ENCODE measurements around the gene NCAPG2. TPM values are rescaled to one million over a fixed set of nuclear protein-coding genes. Genes with fewer than 3 reads are reported as not detected.

NCAPG2 gene
- total and polyA plus RNA-seq, 2 experiments from 2014 or later = 15.6 to 17.3 TPM

- Histone ChIP-seq H3K4me1 (ENCODE audit: insufficient read depth) (no peaks in the 10 kb centered on the region), H3F3A (ENCODE audit: insufficient read depth) (no peaks in the 10 kb centered on the region), H3K36me3 (ENCODE audit: low read depth) (peaks cover 27% of the 10 kb centered on the region; the same call in 1 of the 2 replicates), H2AFZ (no peak overlapping the region), H3K27ac (no peak overlapping the region), H3K79me2 (ENCODE audit: insufficient read depth) (no peaks in the 10 kb centered on the region), H3K9me2 (ENCODE audit: insufficient read depth) (no peaks in the 10 kb centered on the region), H4K20me1 (ENCODE audit: insufficient read depth) (no peaks in the 10 kb centered on the region), H3K4me2 (ENCODE audit: unreplicated experiment) (no peak overlapping the region), H3K4me3 (no peak overlapping the region), H3K27me3 (replicated peaks; ENCODE audit: insufficient read depth) (no peaks in the 10 kb centered on the region), H3K9ac (no peak overlapping the region), H3K9me3 (ENCODE audit: low read depth) (no peaks in the 10 kb centered on the region)
- in situ Hi-C loops (cut with MboI) = no loop called here
- no peak for TF ChIP-seq EZH2 (IDR thresholded peaks at IDR 0.05; ENCODE audit: insufficient read depth, poor library complexity, severe bottlenecking)
- no peak for TF ChIP-seq EZH2phosphoT487 (IDR thresholded peaks at IDR 0.05; ENCODE audit: insufficient read depth, low read depth)
- WGBS, 2 experiments (ENCODE audit: low coverage in 1 of 2, low lambda C conversion rate in 2 of 2, missing lambda C conversion rate in 2 of 2) = 71 to 72% methylated on average over 3 of the region's 3 CpGs
- no peak for DNase-seq
Measured at GRCh38 chr7:158750702-158751101, 46.1 kb upstream of the NCAPG2 start.

- no peak overlapping the region for H3K4me3 ChIP-seq
- WGBS, 2 experiments (ENCODE audit: low coverage in 1 of 2, low lambda C conversion rate in 2 of 2, missing lambda C conversion rate in 2 of 2) = 89 to 91% methylated on average over 9 of the region's 9 CpGs
- DNase-seq = no peak
- H3K27ac ChIP-seq = no peak overlapping the region
- H3K9me2 ChIP-seq (ENCODE audit: insufficient read depth) = no peaks in the 10 kb centered on the region
- no peak for TF ChIP-seq EZH2phosphoT487 (IDR thresholded peaks at IDR 0.05; ENCODE audit: insufficient read depth, low read depth)
- no peak for TF ChIP-seq EZH2 (IDR thresholded peaks at IDR 0.05; ENCODE audit: insufficient read depth, poor library complexity, severe bottlenecking)
- in situ Hi-C loops (cut with MboI) = no loop called here
- H2AFZ ChIP-seq = no peak overlapping the region
- no peaks in the 10 kb centered on the region for H3F3A ChIP-seq (ENCODE audit: insufficient read depth)
- no peaks in the 10 kb centered on the region for H3K79me2 ChIP-seq (ENCODE audit: insufficient read depth)
- H3K9me3 ChIP-seq (ENCODE audit: low read depth) = no peaks in the 10 kb centered on the region
- no peaks in the 10 kb centered on the region for H3K4me1 ChIP-seq (ENCODE audit: insufficient read depth)
- H3K4me2 ChIP-seq (ENCODE audit: unreplicated experiment) = no peak overlapping the region
- H3K27me3 ChIP-seq (replicated peaks; ENCODE audit: insufficient read depth) = no peaks in the 10 kb centered on the region
- H3K36me3 ChIP-seq (ENCODE audit: low read depth) = peaks cover 28% of the 10 kb centered on the region; the same call in 1 of the 2 replicates
- no peaks in the 10 kb centered on the region for H4K20me1 ChIP-seq (ENCODE audit: insufficient read depth)
- no peak overlapping the region for H3K9ac ChIP-seq
Measured at GRCh38 chr7:158749396-158749795, 44.8 kb upstream of the NCAPG2 start.

- in situ Hi-C loops (cut with MboI) = no loop called here
- Histone ChIP-seq H3K4me1 (ENCODE audit: insufficient read depth) (no peaks in the 10 kb centered on the region), H3K4me2 (ENCODE audit: unreplicated experiment) (no peak overlapping the region), H3K79me2 (ENCODE audit: insufficient read depth) (no peaks in the 10 kb centered on the region), H3K36me3 (ENCODE audit: low read depth) (peaks cover 36% of the 10 kb centered on the region; the same call in 1 of the 2 replicates), H3K9me2 (ENCODE audit: insufficient read depth) (no peaks in the 10 kb centered on the region), H4K20me1 (ENCODE audit: insufficient read depth) (no peaks in the 10 kb centered on the region), H3K4me3 (no peak overlapping the region), H3K27me3 (replicated peaks; ENCODE audit: insufficient read depth) (no peaks in the 10 kb centered on the region), H2AFZ (no peak overlapping the region), H3K9me3 (ENCODE audit: low read depth) (no peaks in the 10 kb centered on the region), H3K27ac (no peak overlapping the region), H3F3A (ENCODE audit: insufficient read depth) (no peaks in the 10 kb centered on the region), H3K9ac (no peak overlapping the region)
- WGBS, 2 experiments (ENCODE audit: low coverage in 1 of 2, low lambda C conversion rate in 2 of 2, missing lambda C conversion rate in 2 of 2) = 87 to 88% methylated on average over 10 of the region's 10 CpGs
- DNase-seq = no peak
- no peak for TF ChIP-seq EZH2phosphoT487 (IDR thresholded peaks at IDR 0.05; ENCODE audit: insufficient read depth, low read depth)
- TF ChIP-seq EZH2 (IDR thresholded peaks at IDR 0.05; ENCODE audit: insufficient read depth, poor library complexity, severe bottlenecking) = no peak
Measured at GRCh38 chr7:158748335-158748734, 43.7 kb upstream of the NCAPG2 start.

GRCh38 chr7:158747408-158747807 is 42.8 kb upstream of the NCAPG2 start:
- in situ Hi-C loops (cut with MboI) = no loop called here

GRCh38 chr7:158746957-158747356 is 42.4 kb upstream of the NCAPG2 start:
- TF ChIP-seq EZH2phosphoT487 (IDR thresholded peaks at IDR 0.05; ENCODE audit: insufficient read depth, low read depth) (no peak), EZH2 (IDR thresholded peaks at IDR 0.05; ENCODE audit: insufficient read depth, poor library complexity, severe bottlenecking) (no peak)
- DNase-seq = no peak
- Histone ChIP-seq H3F3A (ENCODE audit: insufficient read depth) (0 out of 2 replicates have a peak, but pooled peaks cover under 1% of the 10 kb centered on the region), H3K4me1 (ENCODE audit: insufficient read depth) (no peaks in the 10 kb centered on the region), H3K4me3 (no peak overlapping the region), H3K9me2 (ENCODE audit: insufficient read depth) (no peaks in the 10 kb centered on the region), H3K4me2 (ENCODE audit: unreplicated experiment) (no peak overlapping the region), H3K79me2 (ENCODE audit: insufficient read depth) (no peaks in the 10 kb centered on the region), H3K9me3 (ENCODE audit: low read depth) (no peaks in the 10 kb centered on the region), H3K36me3 (ENCODE audit: low read depth) (peaks cover 36% of the 10 kb centered on the region; the same call in 1 of the 2 replicates), H2AFZ (no peak overlapping the region), H3K27me3 (replicated peaks; ENCODE audit: insufficient read depth) (no peaks in the 10 kb centered on the region), H3K9ac (no peak overlapping the region), H3K27ac (no peak overlapping the region), H4K20me1 (ENCODE audit: insufficient read depth) (no peaks in the 10 kb centered on the region)
- in situ Hi-C loops (cut with MboI) = no loop called here
- 95 to 96% methylated on average over 8 to 9 of the region's 9 CpGs for WGBS, 2 experiments (ENCODE audit: low coverage in 1 of 2, low lambda C conversion rate in 2 of 2, missing lambda C conversion rate in 2 of 2)

More at GRCh38 chr7:158747408-158747807, 42.8 kb upstream of the NCAPG2 start:
- H3K9me3 ChIP-seq (ENCODE audit: low read depth) = no peaks in the 10 kb centered on the region
- H3K4me2 ChIP-seq (ENCODE audit: unreplicated experiment) = no peak overlapping the region
- peaks cover 36% of the 10 kb centered on the region; the same call in 1 of the 2 replicates for H3K36me3 ChIP-seq (ENCODE audit: low read depth)
- H3K27me3 ChIP-seq (replicated peaks; ENCODE audit: insufficient read depth) = no peaks in the 10 kb centered on the region
- no peaks in the 10 kb centered on the region for H3F3A ChIP-seq (ENCODE audit: insufficient read depth)
- H3K27ac ChIP-seq = no peak overlapping the region
- no peaks in the 10 kb centered on the region for H4K20me1 ChIP-seq (ENCODE audit: insufficient read depth)
- H3K79me2 ChIP-seq (ENCODE audit: insufficient read depth) = no peaks in the 10 kb centered on the region
- H3K4me3 ChIP-seq = no peak overlapping the region
- no peak overlapping the region for H2AFZ ChIP-seq
- WGBS, 2 experiments (ENCODE audit: low coverage in 1 of 2, low lambda C conversion rate in 2 of 2, missing lambda C conversion rate in 2 of 2) = 95 to 96% methylated on average over 10 of the region's 10 CpGs
- DNase-seq = no peak
- no peak for TF ChIP-seq EZH2 (IDR thresholded peaks at IDR 0.05; ENCODE audit: insufficient read depth, poor library complexity, severe bottlenecking)
- TF ChIP-seq EZH2phosphoT487 (IDR thresholded peaks at IDR 0.05; ENCODE audit: insufficient read depth, low read depth) = no peak
- H3K9ac ChIP-seq = no peak overlapping the region
- no peaks in the 10 kb centered on the region for H3K9me2 ChIP-seq (ENCODE audit: insufficient read depth)
- H3K4me1 ChIP-seq (ENCODE audit: insufficient read depth) = no peaks in the 10 kb centered on the region
